Activated naive CD4-positive, alpha-beta T cell treated with Interleukin-2 at 50 U/mL for 16 hours (primary cell): ENCODE data around the gene AGK.
"Not testable (repeated sequence)": the region's sequence is repeated elsewhere in the genome, so short reads cannot be mapped to it uniquely, and the experiment has no call there.

ENCODE experiments used
- DNase-seq: peaks from one replicate; pipeline ENCODE4 v3.0.0-alpha.2; 2020

The AGK gene

GRCh38 chr7:141686074-141686473, 134.9 kb downstream of the AGK start:
- DNase-seq, result no peak

GRCh38 chr7:141686670-141687069, 135.5 kb downstream of the AGK start:
- DNase-seq, result no peak

- DNase-seq, result no peak
These were observed 136.8 kb downstream of the AGK start for GRCh38 chr7:141688043-141688442.

- not testable (repeated sequence) for DNase-seq
These were observed 138.0 kb downstream of the AGK start for GRCh38 chr7:141689072-141689825.

- no peak for DNase-seq
These were observed 140.3 kb downstream of the AGK start for GRCh38 chr7:141691540-141691939.

GRCh38 chr7:141691961-141692360, 140.8 kb downstream of the AGK start:
- no peak for DNase-seq

- no peak for DNase-seq
These were observed 141.9 kb downstream of the AGK start for GRCh38 chr7:141693082-141693481.

- no peak for DNase-seq
These were observed 144.6 kb downstream of the AGK start for GRCh38 chr7:141695803-141696289.

- no peak for DNase-seq
These were observed 145.1 kb downstream of the AGK start for GRCh38 chr7:141696348-141696747.

GRCh38 chr7:141697211-141697871, 146.1 kb downstream of the AGK start:
- DNase-seq, result no peak

GRCh38 chr7:141698247-141699015, 147.2 kb downstream of the AGK start:
- DNase-seq, result no peak

GRCh38 chr7:141699860-141700259, 148.7 kb downstream of the AGK start:
- no peak for DNase-seq

- DNase-seq, result no peak
These were observed 149.2 kb downstream of the AGK start for GRCh38 chr7:141700296-141700847.

- peak; percentile 2 for DNase-seq
These were observed 149.7 kb downstream of the AGK start for GRCh38 chr7:141700848-141701371.

GRCh38 chr7:141701489-141702046, 150.4 kb downstream of the AGK start:
- peak; percentile 74 for DNase-seq

- DNase-seq, result peak; percentile 59
These were observed 150.9 kb downstream of the AGK start, which contains the start of gene DENND11 for GRCh38 chr7:141702047-141702567. Gene DENND11 (minus strand): TSS chr7:141702166. CDS start chr7:141702153, 13 bp downstream.

- DNase-seq, result no peak
These were observed 151.7 kb downstream of the AGK start for GRCh38 chr7:141702892-141703291.

- no peak for DNase-seq
These were observed 152.9 kb downstream of the AGK start for GRCh38 chr7:141704112-141704511.

GRCh38 chr7:141704741-141705140, 153.5 kb downstream of the AGK start:
- DNase-seq, result no peak
